Neuron (in vitro differentiated cells): ENCODE data around the gene DTD2.

Experiments
- H2AFZ ChIP-seq: one replicate; pipeline ENCODE4 v1.6.1; 2013; ENCODE audit warnings: low read depth, mild to moderate bottlenecking, inconsistent platforms, low read length, moderate library complexity
- H3K27me3 ChIP-seq: one replicate; pipeline ENCODE4 v1.6.1; 2013; ENCODE audit warnings: low read length; ENCODE audit not compliant: insufficient read depth
- H3K36me3 ChIP-seq: one replicate; pipeline ENCODE4 v1.6.1; 2013; ENCODE audit warnings: low read length; ENCODE audit not compliant: insufficient read depth
- H3K4me1 ChIP-seq: one replicate; pipeline ENCODE4 v1.6.1; 2013; ENCODE audit warnings: low read length; ENCODE audit not compliant: insufficient read depth
- H3K4me3 ChIP-seq: 2 replicates; pipeline ENCODE4 v1.5.1; 2013; ENCODE audit warnings: mild to moderate bottlenecking, low read length, moderate library complexity
- H3K9me3 ChIP-seq: one replicate; pipeline ENCODE4 v1.6.1; 2013; ENCODE audit warnings: low read length

The DTD2 gene

GRCh38 chr14:31411218-31411727 lies 46.0 kb downstream of the DTD2 start:
- H3K9me3 ChIP-seq = no peaks in the 10 kb centered on the region
- no peak overlapping the region for H3K4me3 ChIP-seq

DNA sequence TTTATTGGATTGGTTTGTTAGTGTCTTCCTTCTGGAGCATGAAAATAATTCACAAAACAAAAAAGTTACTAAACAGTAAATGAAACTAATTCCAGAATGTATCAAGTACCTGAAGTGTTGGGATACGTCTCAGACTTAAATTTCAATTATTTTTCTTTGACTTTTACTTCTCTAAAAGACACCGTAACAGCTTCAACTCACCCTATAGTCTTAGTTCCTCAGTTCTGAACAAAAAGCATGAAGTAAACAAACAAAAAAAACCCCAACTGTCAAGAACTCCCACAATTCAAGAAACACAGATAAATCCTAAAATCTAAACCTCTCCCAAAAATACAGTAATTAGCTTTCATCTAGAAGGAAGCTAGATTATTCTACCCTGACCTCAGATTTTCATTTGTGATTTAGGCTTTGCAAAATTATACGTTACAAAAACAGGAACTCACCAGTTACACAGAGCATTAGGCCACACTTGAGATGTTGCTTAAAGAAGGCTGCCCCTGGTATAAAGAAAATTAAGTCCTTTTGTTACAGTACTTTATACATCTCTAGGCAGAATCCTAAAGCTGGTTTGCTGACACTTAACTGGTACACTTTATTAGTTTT lies 47.2 kb downstream of the DTD2 start:
- Histone ChIP-seq H3K36me3 (no peaks in the 10 kb centered on the region), H3K27me3 (no peaks in the 10 kb centered on the region), H3K4me1 (peaks cover 2% of the 10 kb centered on the region)

More at GRCh38 chr14:31411218-31411727, 46.0 kb downstream of the DTD2 start:
- Histone ChIP-seq H3K4me1 (no peaks in the 10 kb centered on the region), H3K36me3 (no peaks in the 10 kb centered on the region), H2AFZ (no peak overlapping the region), H3K27me3 (no peaks in the 10 kb centered on the region)

GRCh38 chr14:31408421-31408820 lies 48.9 kb downstream of the DTD2 start:
- no peak overlapping the region for H3K4me3 ChIP-seq
- peaks cover 2% of the 10 kb centered on the region for H3K4me1 ChIP-seq
- H3K9me3 ChIP-seq = no peaks in the 10 kb centered on the region
- no peak overlapping the region for H2AFZ ChIP-seq
- H3K27me3 ChIP-seq = no peaks in the 10 kb centered on the region
- no peaks in the 10 kb centered on the region for H3K36me3 ChIP-seq

More for the DNA sequence above, 47.2 kb downstream of the DTD2 start:
- no peak overlapping the region for H3K4me3 ChIP-seq
- H2AFZ ChIP-seq = no peak overlapping the region
- no peaks in the 10 kb centered on the region for H3K9me3 ChIP-seq

DNA sequence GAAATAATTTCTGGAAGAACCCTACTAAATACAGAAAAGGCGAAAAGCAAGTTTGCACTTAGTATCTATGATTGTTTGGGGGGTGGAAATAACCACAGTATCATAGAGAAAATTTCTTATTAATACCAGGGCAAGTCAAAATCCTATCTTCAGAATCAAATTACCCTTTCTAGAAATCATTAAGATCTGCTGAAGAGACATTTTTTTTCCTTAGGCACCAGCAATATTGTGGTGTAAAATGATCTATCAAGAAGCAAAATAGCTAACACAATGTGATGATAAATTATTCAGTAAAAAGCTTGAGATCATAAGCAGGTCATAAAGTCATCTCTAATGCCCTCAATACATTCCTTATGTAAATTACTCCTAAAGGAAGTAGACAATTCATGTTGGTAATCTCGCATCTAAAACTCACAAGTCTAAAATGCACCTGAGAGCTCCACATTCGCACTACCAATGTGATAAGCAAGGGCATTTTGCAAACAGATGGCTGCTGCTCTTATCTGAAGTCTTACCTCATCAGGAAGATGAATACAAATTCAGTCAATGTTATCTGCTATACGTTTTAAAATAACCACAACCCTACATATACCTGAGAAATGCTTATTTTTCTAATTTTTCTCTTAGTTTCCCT lies 51.6 kb downstream of the DTD2 start:
- Histone ChIP-seq H3K4me1 (peaks cover 2% of the 10 kb centered on the region), H3K9me3 (no peaks in the 10 kb centered on the region), H2AFZ (no peak overlapping the region), H3K27me3 (no peaks in the 10 kb centered on the region), H3K36me3 (peaks cover 4% of the 10 kb centered on the region), H3K4me3 (no peak overlapping the region)

- H3K9me3 ChIP-seq = no peaks in the 10 kb centered on the region
- H3K27me3 ChIP-seq = no peaks in the 10 kb centered on the region
- no peak overlapping the region for H3K4me3 ChIP-seq
- H2AFZ ChIP-seq = no peak overlapping the region
- H3K4me1 ChIP-seq = peaks cover 2% of the 10 kb centered on the region
- peaks cover 6% of the 10 kb centered on the region for H3K36me3 ChIP-seq
Observed at GRCh38 chr14:31405106-31405505, 52.2 kb downstream of the DTD2 start.

GRCh38 chr14:31403707-31404106 lies 53.6 kb downstream of the DTD2 start:
- no peak overlapping the region for H2AFZ ChIP-seq
- H3K36me3 ChIP-seq = peaks cover 14% of the 10 kb centered on the region
- H3K27me3 ChIP-seq = no peaks in the 10 kb centered on the region
- H3K9me3 ChIP-seq = no peaks in the 10 kb centered on the region
- peaks cover 2% of the 10 kb centered on the region for H3K4me1 ChIP-seq
- H3K4me3 ChIP-seq = no peak overlapping the region

- Histone ChIP-seq H3K36me3 (peaks cover 20% of the 10 kb centered on the region), H3K9me3 (no peaks in the 10 kb centered on the region), H2AFZ (no peak overlapping the region), H3K4me1 (peaks cover 2% of the 10 kb centered on the region), H3K27me3 (no peaks in the 10 kb centered on the region), H3K4me3 (no peak overlapping the region)
Observed at GRCh38 chr14:31402764-31403439, 54.4 kb downstream of the DTD2 start.

DNA sequence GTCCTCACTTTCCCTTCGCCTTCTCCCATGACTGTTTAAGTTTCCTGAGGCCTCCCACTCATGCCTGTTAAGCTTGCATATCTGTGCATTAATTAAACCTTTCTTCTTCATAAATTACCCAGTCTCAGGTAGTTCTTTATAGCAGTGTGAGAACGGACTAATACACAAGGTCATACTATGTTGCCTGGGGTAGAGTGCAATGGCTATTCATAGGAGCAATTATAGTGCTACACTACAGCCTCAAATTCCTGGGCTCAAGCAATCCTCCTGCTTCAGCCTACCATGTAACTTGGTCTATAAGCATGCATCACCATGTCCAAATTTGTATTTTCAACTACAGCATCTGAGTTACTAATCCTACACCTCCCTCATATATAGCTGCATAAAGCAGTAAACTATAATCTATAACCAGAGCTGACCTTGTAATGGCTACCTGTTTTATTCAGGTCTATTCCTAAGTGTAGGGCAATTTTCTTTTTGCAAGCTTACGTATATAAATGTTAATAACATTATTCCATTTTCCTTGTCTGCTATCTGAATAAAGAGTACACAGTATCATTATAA lies 55.9 kb downstream of the DTD2 start:
- no peaks in the 10 kb centered on the region for H3K9me3 ChIP-seq
- no peak overlapping the region for H2AFZ ChIP-seq
- H3K4me3 ChIP-seq = no peak overlapping the region
- H3K36me3 ChIP-seq = peaks cover 22% of the 10 kb centered on the region
- H3K27me3 ChIP-seq = no peaks in the 10 kb centered on the region
- peaks cover 2% of the 10 kb centered on the region for H3K4me1 ChIP-seq

DNA sequence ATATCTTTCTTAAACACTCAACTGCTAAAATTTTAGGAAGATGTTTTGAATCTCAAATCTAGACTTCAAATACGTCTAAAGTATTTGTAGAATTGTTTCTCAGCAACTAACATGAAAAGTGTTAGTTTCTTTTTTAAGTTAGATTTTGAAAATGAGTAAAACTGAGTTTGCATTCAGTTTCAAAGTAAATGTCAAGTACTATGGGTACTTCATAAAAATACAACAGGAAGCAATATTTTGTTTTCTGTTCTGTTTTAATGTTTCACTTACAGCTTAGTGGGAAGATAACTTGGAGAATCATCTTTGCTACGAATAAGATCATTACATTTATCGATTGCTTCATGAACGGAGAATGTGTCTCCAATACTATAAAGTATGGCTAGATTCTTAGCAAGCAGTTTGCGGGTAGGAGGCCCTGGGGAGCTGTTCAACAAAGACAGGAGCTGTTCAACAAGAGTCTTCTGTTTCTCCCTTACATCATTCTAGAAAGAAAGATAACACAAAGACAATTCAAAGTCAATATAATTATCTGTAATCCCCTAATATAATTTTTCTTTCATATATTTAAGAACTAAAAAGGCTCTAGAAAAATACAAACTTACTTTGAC lies 57.2 kb downstream of the DTD2 start:
- no peak overlapping the region for H3K4me3 ChIP-seq
- H3K9me3 ChIP-seq = no peaks in the 10 kb centered on the region
- no peak overlapping the region for H2AFZ ChIP-seq
- no peaks in the 10 kb centered on the region for H3K27me3 ChIP-seq
- H3K4me1 ChIP-seq = no peaks in the 10 kb centered on the region
- peaks cover 26% of the 10 kb centered on the region for H3K36me3 ChIP-seq
